Lung (tissue), 12 donors: Measurements from ENCODE around the gene NEB. TPM values are rescaled to one million over a fixed set of nuclear protein-coding genes. Genes with fewer than 3 reads are reported as not detected.

Experiments used
- ATAC-seq: fragments of 200-7000 bp; cut with Tn5 transposase; one replicate; pipeline ENCODE4 v1.9.1; 2020; ENCODE audit warnings: moderate number of reproducible peaks; ENCODE audit not compliant: insufficient read depth, low FRiP score
- DNase-seq, 3 donors: peaks; one replicate each; pipeline ENCODE4 v3.0.0-alpha.2; 2013 to 2017
- H3K27ac ChIP-seq, 2 donors: one replicate each; pipeline ENCODE4 v1.5.1; 2013; ENCODE audit warnings: mild to moderate bottlenecking in 2 of 2, moderate library complexity in 2 of 2, control low read depth in 1 of 2, inconsistent platforms in 1 of 2, low read depth in 1 of 2, low read length in 1 of 2
- H3K27me3 ChIP-seq, 3 donors: one replicate each; pipeline ENCODE4 v1.5.1; 2013; ENCODE audit warnings: low read length in 2 of 3; ENCODE audit not compliant: control insufficient read depth in 3 of 3, insufficient read depth in 3 of 3
- H3K36me3 ChIP-seq, 4 donors: one replicate each; pipeline ENCODE4 v1.5.1; 2013; ENCODE audit warnings: low read length in 4 of 4, mild to moderate bottlenecking in 1 of 4, moderate library complexity in 1 of 4; ENCODE audit not compliant: control insufficient read depth in 4 of 4, insufficient read depth in 4 of 4
- H3K4me1 ChIP-seq, 5 donors: one replicate each; pipeline ENCODE4 v1.5.1; 2013; ENCODE audit warnings: low read length in 5 of 5, mild to moderate bottlenecking in 2 of 5, moderate library complexity in 1 of 5; ENCODE audit not compliant: control insufficient read depth in 5 of 5, insufficient read depth in 5 of 5
- H3K4me3 ChIP-seq: one replicate; pipeline ENCODE4 v1.5.1; 2013; ENCODE audit warnings: mild to moderate bottlenecking, control low read depth, moderate library complexity
- H3K9ac ChIP-seq, 2 donors: one replicate each; pipeline ENCODE4 v1.5.1; 2013; ENCODE audit warnings: low read length in 2 of 2, control low read depth in 1 of 2; ENCODE audit not compliant: insufficient read depth in 1 of 2
- H3K9me3 ChIP-seq, 4 donors: one replicate each; pipeline ENCODE4 v1.5.1; 2013; ENCODE audit warnings: low read length in 3 of 4, mild to moderate bottlenecking in 1 of 4, moderate library complexity in 1 of 4; ENCODE audit not compliant: control insufficient read depth in 4 of 4, insufficient read depth in 3 of 4
- CTCF ChIP-seq: IDR thresholded peaks from 2 replicates; pipeline ENCODE4 v1.5.1; 2012; ENCODE audit warnings: mild to moderate bottlenecking; ENCODE audit errors: control extremely low read depth, extremely low read depth
- whole genome bisulfite sequencing, 2 donors: extraction: QIAGEN DNeasy Blood & Tissue Kit; methylation state at CpG; one replicate each; pipeline ENCODE4 v1.1.7; 2013; 5-methylcytosine and 5-hydroxymethylcytosine counted together
- polyA plus RNA-seq, 2 donors: library from polyadenylated mRNA; stranded (reverse); fragments of 200-250 nt; gene quantifications; one replicate each; pipeline ENCODE4 v1.2.1, GENCODE V29; 2013
- total RNA-seq, 2 donors: library from RNA; depleted of rRNA in 1 of 2; stranded (reverse); fragments of >200 nt in 1 of 2; gene quantifications; one replicate each; pipeline ENCODE4 v1.2.1, GENCODE V29; 2014 to 2021
- donor health status: control.
- donor health status: control.
- donor health status: Bipolar disorder and iron deficiency.
- donor health status: healthy.
- donor health status: DM: yes; HTN: yes; CAD: no.

Gene NEB
- total and polyA plus RNA-seq, 4 donors = 0.52 to 2.1 (median 1.0) TPM

DNA sequence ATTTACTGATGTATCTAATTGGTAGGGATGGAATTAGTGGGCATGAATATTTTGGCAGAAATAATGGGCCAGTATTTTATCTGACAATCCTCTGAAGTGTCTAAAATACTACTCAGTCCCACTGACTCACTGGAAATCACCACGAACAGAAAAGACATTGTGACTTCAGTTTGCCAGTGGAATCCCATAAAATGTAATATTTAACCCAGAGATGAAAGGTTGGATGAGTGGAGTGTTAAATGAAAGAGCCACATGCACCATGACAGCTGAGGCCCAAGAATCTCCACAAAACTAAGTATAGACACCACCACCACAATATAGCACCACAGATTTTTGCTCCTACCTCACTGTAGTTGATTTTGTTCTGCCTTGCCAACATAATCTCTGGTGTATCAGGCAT is 103.9 kb downstream of the NEB start:
- no peak for ATAC-seq
- no peak overlapping the region for H3K27ac ChIP-seq
- no peak for TF ChIP-seq CTCF
- 66 to 74% methylated on average over 1 of the region's 1 CpG for WGBS, 2 donors
- peaks cover 0 to 1% (median 0%) of the 10 kb centered on the region in 4 donors for H3K9me3 ChIP-seq
- no peaks in the 10 kb centered on the region for H3K36me3 ChIP-seq
- no peaks in the 10 kb centered on the region for H3K4me1 ChIP-seq
- no peaks in the 10 kb centered on the region for H3K27me3 ChIP-seq
- H3K4me3 ChIP-seq = no peak overlapping the region
- no peak overlapping the region for H3K9ac ChIP-seq
- no peak for DNase-seq

DNA sequence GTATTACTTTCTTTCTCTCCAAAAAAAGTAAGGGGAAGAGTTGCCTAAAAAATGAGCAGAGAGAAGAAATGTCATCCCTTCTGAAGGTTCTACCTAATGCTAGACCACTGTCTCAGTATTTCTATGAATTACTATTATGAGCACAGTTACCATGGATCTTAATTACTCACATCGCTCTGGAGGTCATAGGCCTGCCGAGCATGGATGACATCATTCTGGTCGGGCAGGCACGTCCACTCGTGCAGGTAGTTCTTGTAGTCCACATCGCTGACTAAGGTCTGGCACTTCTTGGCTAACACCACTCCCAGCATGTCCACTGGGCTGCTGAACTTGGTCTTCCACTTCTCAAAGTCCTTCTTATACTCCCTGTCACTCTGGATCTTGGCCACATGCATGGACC is 106.9 kb downstream of the NEB start:
- TF ChIP-seq CTCF = no peak
- no peaks in the 10 kb centered on the region for H3K36me3 ChIP-seq
- no peak overlapping the region for H3K9ac ChIP-seq
- 95% methylated on average over 6 of the region's 6 CpGs for WGBS, 2 donors
- H3K9me3 ChIP-seq = peaks cover 0 to 1% (median 0%) of the 10 kb centered on the region in 4 donors
- no peak overlapping the region for H3K27ac ChIP-seq
- no peak for DNase-seq
- no peaks in the 10 kb centered on the region for H3K4me1 ChIP-seq
- ATAC-seq = no peak
- no peak overlapping the region for H3K4me3 ChIP-seq
- no peaks in the 10 kb centered on the region for H3K27me3 ChIP-seq

DNA sequence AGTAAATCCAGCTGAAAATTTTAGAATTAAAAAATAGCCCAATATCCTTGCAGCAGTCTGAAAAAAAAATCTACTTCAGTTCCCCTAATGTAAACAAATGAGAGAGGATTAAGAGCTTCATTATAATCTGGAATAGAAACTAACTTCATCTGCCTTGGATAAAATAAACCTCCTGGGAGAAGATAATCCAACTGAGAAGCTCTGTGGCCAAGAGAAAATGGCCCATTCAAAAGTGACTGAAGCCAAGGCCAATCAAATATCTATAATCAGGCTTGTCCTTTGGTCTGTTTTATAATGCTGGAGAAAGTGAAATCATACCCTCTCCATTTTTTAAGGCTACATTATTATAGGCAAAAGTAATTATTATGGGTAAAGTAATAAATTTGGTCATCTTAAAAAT is 110.0 kb downstream of the NEB start:
- H3K27ac ChIP-seq = no peak overlapping the region
- TF ChIP-seq CTCF = no peak
- no peaks in the 10 kb centered on the region for H3K27me3 ChIP-seq
- no peak overlapping the region for H3K9ac ChIP-seq
- H3K9me3 ChIP-seq = peaks cover 0 to 1% (median 0%) of the 10 kb centered on the region in 4 donors
- H3K4me1 ChIP-seq = peaks cover 0 to 2% (median 0%) of the 10 kb centered on the region in 5 donors
- DNase-seq (no peak), ATAC-seq (no peak)
- no peaks in the 10 kb centered on the region for H3K36me3 ChIP-seq
- no peak overlapping the region for H3K4me3 ChIP-seq

DNA sequence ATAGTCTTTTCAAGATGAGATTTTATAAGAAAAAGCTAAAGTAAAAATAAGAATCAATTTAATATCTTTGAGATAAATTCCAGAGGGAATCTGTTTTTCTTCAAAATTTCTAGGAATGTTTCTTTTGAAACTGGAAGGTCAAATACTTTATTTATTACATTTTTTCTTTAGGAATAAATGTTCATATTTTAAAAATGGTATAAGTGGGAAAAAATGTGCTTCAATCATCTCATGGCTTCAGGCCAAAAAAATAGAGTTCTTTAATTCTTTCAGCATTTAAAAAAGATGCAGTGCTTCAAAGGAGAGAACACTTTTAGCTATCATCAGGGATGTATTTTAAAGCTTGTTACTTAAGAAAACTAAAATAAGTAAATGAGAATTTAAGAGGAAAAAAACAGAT is 110.6 kb downstream of the NEB start:
- H3K4me3 ChIP-seq = no peak overlapping the region
- H3K4me1 ChIP-seq = peaks cover 0 to 6% (median 0%) of the 10 kb centered on the region in 5 donors
- TF ChIP-seq CTCF = no peak
- H3K9ac ChIP-seq = no peak overlapping the region
- ATAC-seq (no peak), DNase-seq (no peak)
- H3K36me3 ChIP-seq = no peaks in the 10 kb centered on the region
- H3K27me3 ChIP-seq = no peaks in the 10 kb centered on the region
- H3K27ac ChIP-seq = no peak overlapping the region
- peaks cover 0 to 1% (median 0%) of the 10 kb centered on the region in 4 donors for H3K9me3 ChIP-seq
